VCaP (cell line): ENCODE measurements around the gene FRY.

Source experiments
- H3K27ac ChIP-seq: fragments of 450-650 bp; 2 replicates; pipeline ENCODE4 v1.5.1; 2017
- TF ChIP-seq, protein P1 (sequence below): fragments of 450-650 bp; conservative IDR thresholded peaks from 2 replicates; pipeline ENCODE4 v1.5.1; 2017; ENCODE audit warnings: mild to moderate bottlenecking, moderate library complexity

Gene FRY

GRCh38 chr13:32253911-32254399 lies 222.4 kb downstream of the FRY start:
- TF ChIP-seq, protein P1, sequence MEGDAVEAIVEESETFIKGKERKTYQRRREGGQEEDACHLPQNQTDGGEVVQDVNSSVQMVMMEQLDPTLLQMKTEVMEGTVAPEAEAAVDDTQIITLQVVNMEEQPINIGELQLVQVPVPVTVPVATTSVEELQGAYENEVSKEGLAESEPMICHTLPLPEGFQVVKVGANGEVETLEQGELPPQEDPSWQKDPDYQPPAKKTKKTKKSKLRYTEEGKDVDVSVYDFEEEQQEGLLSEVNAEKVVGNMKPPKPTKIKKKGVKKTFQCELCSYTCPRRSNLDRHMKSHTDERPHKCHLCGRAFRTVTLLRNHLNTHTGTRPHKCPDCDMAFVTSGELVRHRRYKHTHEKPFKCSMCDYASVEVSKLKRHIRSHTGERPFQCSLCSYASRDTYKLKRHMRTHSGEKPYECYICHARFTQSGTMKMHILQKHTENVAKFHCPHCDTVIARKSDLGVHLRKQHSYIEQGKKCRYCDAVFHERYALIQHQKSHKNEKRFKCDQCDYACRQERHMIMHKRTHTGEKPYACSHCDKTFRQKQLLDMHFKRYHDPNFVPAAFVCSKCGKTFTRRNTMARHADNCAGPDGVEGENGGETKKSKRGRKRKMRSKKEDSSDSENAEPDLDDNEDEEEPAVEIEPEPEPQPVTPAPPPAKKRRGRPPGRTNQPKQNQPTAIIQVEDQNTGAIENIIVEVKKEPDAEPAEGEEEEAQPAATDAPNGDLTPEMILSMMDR: no peak

DNA sequence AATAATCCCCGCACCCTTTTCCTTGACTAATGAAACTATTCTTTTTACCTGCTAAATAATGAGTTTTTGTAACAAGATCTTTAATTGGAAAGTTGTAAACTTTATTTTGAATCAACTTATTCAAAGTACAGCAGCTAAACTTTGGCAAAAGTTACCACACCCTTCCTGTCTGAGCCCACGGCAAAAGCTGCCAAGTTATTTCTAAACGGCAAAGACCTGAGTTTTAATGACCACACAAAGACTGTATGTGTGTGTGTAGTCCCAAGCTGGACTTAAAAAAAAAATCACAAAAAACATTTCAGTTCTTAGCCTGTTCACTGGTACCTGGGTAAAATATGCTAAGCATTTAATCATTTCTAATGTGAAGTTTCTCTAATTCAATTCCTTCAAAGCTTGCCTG lies 222.8 kb downstream of the FRY start:
- peak overlapping the region; percentile 57 for H3K27ac ChIP-seq
- TF ChIP-seq, protein P1: no peak

More at GRCh38 chr13:32253911-32254399, 222.4 kb downstream of the FRY start:
- H3K27ac ChIP-seq: peak overlapping the region; percentile 57

- TF ChIP-seq, protein P1: no peak
- H3K27ac ChIP-seq: peak overlapping the region; percentile 57
Observed at GRCh38 chr13:32254916-32255723, 223.5 kb downstream of the FRY start.

DNA sequence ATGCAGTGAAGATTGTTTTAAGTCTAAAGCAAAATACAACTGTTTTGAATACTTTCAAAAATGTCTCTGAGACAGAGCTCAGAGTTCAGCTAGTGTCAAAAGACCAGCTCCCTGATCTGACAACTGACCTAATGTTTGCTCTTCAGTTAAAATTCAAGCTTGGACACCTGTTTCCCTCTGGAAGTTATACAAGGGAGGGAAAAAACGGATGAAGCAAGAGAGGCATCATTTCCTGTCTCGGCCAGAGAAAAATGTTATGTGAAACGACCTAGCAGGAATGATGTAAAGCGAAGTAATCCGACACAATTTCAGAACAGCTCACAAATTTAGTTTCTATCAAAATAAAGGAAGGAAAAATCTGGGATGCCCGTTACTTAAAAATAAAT lies 224.1 kb downstream of the FRY start:
- TF ChIP-seq, protein P1: no peak
- H3K27ac ChIP-seq: peak overlapping the region; percentile 57

GRCh38 chr13:32256243-32256642 lies 224.7 kb downstream of the FRY start:
- H3K27ac ChIP-seq: peak overlapping the region; percentile 57
- TF ChIP-seq, protein P1: no peak

- peak overlapping the region; percentile 57 for H3K27ac ChIP-seq
- TF ChIP-seq, protein P1: no peak
Observed at GRCh38 chr13:32257649-32258048, 226.1 kb downstream of the FRY start.

DNA sequence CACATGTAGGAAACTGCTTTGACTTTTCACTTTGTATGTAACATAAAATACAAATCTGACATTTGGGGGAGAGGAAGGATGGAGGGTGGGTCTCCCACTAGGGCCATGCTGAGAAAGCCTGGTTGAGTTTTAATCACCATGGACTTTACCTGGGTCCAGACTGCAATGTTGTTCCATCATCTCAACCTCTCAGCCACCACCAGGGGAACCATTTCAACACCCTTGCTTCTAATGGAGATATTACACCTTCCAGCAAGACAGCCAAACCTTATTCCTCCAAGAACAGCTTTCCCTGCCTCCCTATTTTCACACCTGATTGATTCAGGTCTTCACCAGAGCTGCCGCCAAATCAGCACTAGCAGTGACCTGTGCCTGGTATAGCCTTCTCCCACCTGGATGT lies 227.5 kb downstream of the FRY start:
- H3K27ac ChIP-seq: no peak overlapping the region; the same call in 1 of the 2 replicates
- TF ChIP-seq, protein P1: peak; percentile 17; the same call in 1 of the 2 replicates
